Hematopoietic multipotent progenitor cell treated with erythropoietin and hydrocortisone succinate and interleukin-3 and kit ligand, for 15 days (in vitro differentiated cells): Measurements from ENCODE around the gene ACER1.
"Not testable (repeated sequence)": the region's sequence is repeated elsewhere in the genome, so short reads cannot be mapped to it uniquely, and the experiment has no call there.

ENCODE experiments used
- DNase-seq: peaks from one replicate; pipeline ENCODE4 v3.0.0-alpha.2; 2015; ENCODE audit warnings: low spot score

The ACER1 gene

GRCh38 chr19:6333439-6333838 is at the start of gene ACER1:
TSS of gene ACER1 (minus strand) at chr19:6333612. CDS start at chr19:6333551, 61 bp downstream.
- no peak for DNase-seq

GRCh38 chr19:6383188-6383587 is 49.8 kb upstream of the ACER1 start:
- DNase-seq: no peak

GRCh38 chr19:6381030-6381750 is 47.8 kb upstream of the ACER1 start:
- DNase-seq: no peak

GRCh38 chr19:6379744-6380143 is 46.3 kb upstream of the ACER1 start:
- no peak for DNase-seq

GRCh38 chr19:6378486-6378885 is 45.1 kb upstream of the ACER1 start:
- no peak for DNase-seq

GRCh38 chr19:6378041-6378440 is 44.6 kb upstream of the ACER1 start:
- DNase-seq: no peak

GRCh38 chr19:6376512-6377190 is 43.2 kb upstream of the ACER1 start:
- no peak for DNase-seq

- DNase-seq: no peak
Observed at GRCh38 chr19:6375411-6376010, 42.1 kb upstream of the ACER1 start, which contains the start of gene PSPN. TSS of gene PSPN (minus strand) at chr19:6375933. CDS start at chr19:6375849, 84 bp downstream.

GRCh38 chr19:6374711-6375410 is 41.4 kb upstream of the ACER1 start:
- DNase-seq: no peak

- no peak for DNase-seq
Observed at GRCh38 chr19:6374161-6374709, 40.8 kb upstream of the ACER1 start.

GRCh38 chr19:6373813-6374108 is 40.3 kb upstream of the ACER1 start:
- peak; percentile 17 for DNase-seq

GRCh38 chr19:6373096-6373812 is 39.8 kb upstream of the ACER1 start:
- DNase-seq: peak; percentile 99

GRCh38 chr19:6372594-6373095 is 39.2 kb upstream of the ACER1 start, which contains the start of gene ALKBH7:
TSS of gene ALKBH7 (plus strand) at chr19:6372794. CDS start at chr19:6372821, 27 bp downstream.
- DNase-seq: peak; percentile 100

GRCh38 chr19:6364353-6364752 is 30.9 kb upstream of the ACER1 start:
- no peak for DNase-seq

- no peak for DNase-seq
Observed at GRCh38 chr19:6362351-6362801, 29.0 kb upstream of the ACER1 start.

- no peak for DNase-seq
Observed at GRCh38 chr19:6362027-6362350, 28.6 kb upstream of the ACER1 start.

- DNase-seq: not testable (repeated sequence)
Observed at GRCh38 chr19:6360857-6361216, 27.4 kb upstream of the ACER1 start.

- DNase-seq: not testable (repeated sequence)
Observed at GRCh38 chr19:6360445-6360844, 27.0 kb upstream of the ACER1 start.

GRCh38 chr19:6359568-6360341 is 26.3 kb upstream of the ACER1 start:
- DNase-seq: no peak

GRCh38 chr19:6358003-6358402 is 24.6 kb upstream of the ACER1 start:
- DNase-seq: no peak

GRCh38 chr19:6357174-6357573 is 23.8 kb upstream of the ACER1 start:
- DNase-seq: no peak
